ENCODE results near the gene WDR81.

GRCh38 chr17:1765576-1765975, 41.1 kb downstream of the WDR81 start:
- no peak for TF ChIP-seq POLR2A (IDR thresholded peaks at IDR 0.05)
- TF ChIP-seq CTCF (IDR thresholded peaks at IDR 0.05) = no peak

All from right lobe of liver (tissue), 4 donors.